GM19193 (cell line): ENCODE measurements around the gene POU6F2.

ENCODE experiments used
- POLR2A ChIP-seq: IDR thresholded peaks from 4 replicates; pipeline ENCODE4 v1.6.1; 2011; ENCODE audit not compliant: insufficient read depth, insufficient read length; ENCODE audit errors: extremely low read depth

Gene POU6F2

GRCh38 chr7:39451901-39452300 lies 474.2 kb downstream of the POU6F2 start:
- TF ChIP-seq POLR2A = no peak

GRCh38 chr7:39453743-39454355 lies 476.1 kb downstream of the POU6F2 start:
- no peak for TF ChIP-seq POLR2A

- no peak for TF ChIP-seq POLR2A
Observed at GRCh38 chr7:39458061-39458745, 480.5 kb downstream of the POU6F2 start.

GRCh38 chr7:39459636-39460035 lies 481.9 kb downstream of the POU6F2 start:
- TF ChIP-seq POLR2A = no peak

- TF ChIP-seq POLR2A = no peak
Observed at GRCh38 chr7:39460486-39460885, 482.8 kb downstream of the POU6F2 start.

GRCh38 chr7:39461263-39461820 lies 483.6 kb downstream of the POU6F2 start:
- no peak for TF ChIP-seq POLR2A

- TF ChIP-seq POLR2A = no peak
Observed at GRCh38 chr7:39463252-39463651, 485.5 kb downstream of the POU6F2 start.

GRCh38 chr7:39464350-39465054 lies 486.8 kb downstream of the POU6F2 start:
- TF ChIP-seq POLR2A = no peak

- TF ChIP-seq POLR2A = no peak
Observed at GRCh38 chr7:39465055-39465929, 487.6 kb downstream of the POU6F2 start.

- TF ChIP-seq POLR2A = no peak
Observed at GRCh38 chr7:39468261-39468660, 490.6 kb downstream of the POU6F2 start.

- TF ChIP-seq POLR2A = no peak
Observed at GRCh38 chr7:39468808-39469374, 491.2 kb downstream of the POU6F2 start.

GRCh38 chr7:39480901-39481300 lies 503.2 kb downstream of the POU6F2 start:
- TF ChIP-seq POLR2A = no peak

- no peak for TF ChIP-seq POLR2A
Observed at GRCh38 chr7:39488467-39489393, 511.0 kb downstream of the POU6F2 start.

GRCh38 chr7:39490296-39490695 lies 512.6 kb downstream of the POU6F2 start:
- no peak for TF ChIP-seq POLR2A

- TF ChIP-seq POLR2A = no peak
Observed at GRCh38 chr7:39493934-39494333, 516.2 kb downstream of the POU6F2 start.
